ENCODE results near the gene MSI2.

MSI2 gene

GRCh38 chr17:57451643-57452042 lies 195.3 kb downstream of the MSI2 start:
- no peak for TF ChIP-seq CTCF (IDR thresholded peaks at IDR 0.05; ENCODE audit: low read depth, low read length)
- DNase-seq: no peak
- no peaks in the 10 kb centered on the region for H3K9me3 ChIP-seq (ENCODE audit: severe bottlenecking)
- peaks cover 61% of the 10 kb centered on the region for H3K36me3 ChIP-seq
- H3K4me3 ChIP-seq (ENCODE audit: low read depth, low read length): no peak overlapping the region
- H3K27me3 ChIP-seq (ENCODE audit: insufficient read depth, low read depth, severe bottlenecking): no peaks in the 10 kb centered on the region
- H3K27ac ChIP-seq: no peak overlapping the region

- no peak for DNase-seq
- no peak overlapping the region for H3K4me3 ChIP-seq (ENCODE audit: low read depth, low read length)
- no peak for TF ChIP-seq CTCF (IDR thresholded peaks at IDR 0.05; ENCODE audit: low read depth, low read length)
Measured at GRCh38 chr17:57453841-57454425, 197.6 kb downstream of the MSI2 start.

DNA sequence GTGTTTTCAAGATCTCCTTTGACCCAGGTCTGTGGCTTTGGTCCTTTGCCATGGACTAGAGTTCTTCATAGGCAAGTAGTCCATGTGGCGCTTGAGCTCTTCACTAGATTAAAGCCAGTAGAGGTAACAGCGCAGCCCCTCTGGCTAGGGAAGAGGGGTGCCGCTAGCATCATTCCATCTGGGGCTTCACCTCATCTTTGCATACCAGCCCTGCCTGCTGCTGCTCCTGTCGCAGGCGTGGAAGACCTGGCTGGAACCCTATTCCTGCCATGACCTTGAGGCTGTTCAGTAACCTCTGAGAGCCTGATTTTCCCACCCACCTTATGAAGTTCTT lies 198.4 kb downstream of the MSI2 start:
- no peak overlapping the region for H3K27ac ChIP-seq
- H3K9me3 ChIP-seq (ENCODE audit: severe bottlenecking): no peaks in the 10 kb centered on the region
- H3K27me3 ChIP-seq (ENCODE audit: insufficient read depth, low read depth, severe bottlenecking): no peaks in the 10 kb centered on the region
- H3K36me3 ChIP-seq: peaks cover 73% of the 10 kb centered on the region
- TF ChIP-seq CTCF (IDR thresholded peaks at IDR 0.05; ENCODE audit: low read depth, low read length): no peak
- DNase-seq: no peak
- H3K4me3 ChIP-seq (ENCODE audit: low read depth, low read length): no peak overlapping the region

More at GRCh38 chr17:57453841-57454425, 197.6 kb downstream of the MSI2 start:
- Histone ChIP-seq H3K27me3 (ENCODE audit: insufficient read depth, low read depth, severe bottlenecking) (no peaks in the 10 kb centered on the region), H3K27ac (no peak overlapping the region), H3K9me3 (ENCODE audit: severe bottlenecking) (no peaks in the 10 kb centered on the region), H3K36me3 (peaks cover 69% of the 10 kb centered on the region)

DNA sequence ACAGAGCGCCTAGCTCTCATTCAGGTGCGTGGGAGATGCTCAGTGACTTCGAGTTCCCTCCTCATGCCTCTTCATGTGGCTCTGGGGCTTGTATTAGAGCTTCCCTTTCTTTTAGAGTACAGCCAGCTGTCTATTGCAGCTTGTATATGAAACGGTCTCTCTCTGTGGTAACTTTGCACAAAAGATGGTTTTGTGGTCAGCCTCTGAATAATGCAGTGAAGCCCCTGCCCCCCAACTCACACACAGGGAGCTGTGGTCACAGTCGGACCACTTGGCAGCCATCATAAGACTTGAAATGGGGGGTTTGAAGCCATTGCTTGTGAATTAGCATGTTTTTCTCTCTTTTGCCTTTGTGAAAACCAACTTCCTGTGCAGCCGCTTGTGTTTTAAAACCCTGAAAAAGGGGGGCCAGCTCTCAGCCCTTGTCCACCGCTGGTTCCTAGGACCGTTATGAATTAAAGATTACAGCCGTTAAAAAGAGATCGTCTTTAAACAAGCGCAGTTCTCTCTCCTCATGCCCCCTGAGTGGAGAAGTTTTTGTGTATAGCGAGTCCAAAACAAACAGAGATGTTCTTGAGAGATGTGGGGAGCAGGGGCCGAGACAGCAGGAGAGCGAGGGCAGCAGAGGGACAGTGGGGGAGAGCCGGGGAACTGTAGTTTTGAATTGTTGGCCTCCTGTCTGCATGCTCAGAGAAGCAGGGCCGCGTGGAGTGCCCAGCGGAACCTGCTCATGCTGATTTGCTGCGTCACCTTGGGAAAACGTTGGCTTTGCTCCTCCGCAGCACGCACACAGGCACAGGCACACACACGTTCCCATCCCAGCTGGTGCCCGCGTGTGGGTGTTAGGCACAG lies 199.0 kb downstream of the MSI2 start:
- Histone ChIP-seq H3K27ac (no peak overlapping the region), H3K36me3 (peaks cover 76% of the 10 kb centered on the region), H3K4me3 (ENCODE audit: low read depth, low read length) (no peak overlapping the region), H3K9me3 (ENCODE audit: severe bottlenecking) (no peaks in the 10 kb centered on the region), H3K27me3 (ENCODE audit: insufficient read depth, low read depth, severe bottlenecking) (no peaks in the 10 kb centered on the region)
- no peak for DNase-seq
- no peak for TF ChIP-seq CTCF (IDR thresholded peaks at IDR 0.05; ENCODE audit: low read depth, low read length)

DNA sequence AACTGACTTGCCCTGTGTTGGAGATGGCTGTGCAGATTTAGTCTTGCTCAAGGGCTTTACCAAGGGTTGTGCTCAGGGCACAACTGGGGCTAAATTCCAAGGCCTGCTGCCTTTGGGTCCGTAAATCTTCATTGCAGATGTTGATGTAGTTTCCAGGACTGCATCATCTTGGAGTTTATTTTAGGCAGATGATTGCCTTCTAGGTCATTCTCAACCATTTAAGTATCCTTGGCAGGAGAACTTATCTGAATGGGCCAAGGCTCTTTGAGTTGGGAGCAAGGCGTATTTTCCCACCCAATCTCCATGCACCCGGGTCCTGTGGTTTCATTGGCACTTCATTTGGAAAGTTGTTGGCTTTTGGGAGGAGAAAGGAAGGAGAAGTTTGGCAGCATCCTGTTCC lies 200.3 kb downstream of the MSI2 start:
- no peak for TF ChIP-seq CTCF (IDR thresholded peaks at IDR 0.05; ENCODE audit: low read depth, low read length)
- Histone ChIP-seq H3K9me3 (ENCODE audit: severe bottlenecking) (no peaks in the 10 kb centered on the region), H3K27me3 (ENCODE audit: insufficient read depth, low read depth, severe bottlenecking) (no peaks in the 10 kb centered on the region), H3K27ac (peak overlapping the region; percentile 15; the same call in 1 of the 2 replicates), H3K4me3 (ENCODE audit: low read depth, low read length) (no peak overlapping the region), H3K36me3 (peaks cover 69% of the 10 kb centered on the region)
- no peak for DNase-seq
